ENCODE results near the gene MEGF6. TPM values are rescaled to one million over a fixed set of nuclear protein-coding genes. Genes with fewer than 3 reads are reported as not detected.

Gene MEGF6
- total RNA-seq, 1 donor from 2014 or later = 10.9 TPM

- CTCF ChIA-PET = no interaction called here
- intact Hi-C loops (cut with micrococcal nuclease) = no loop called here
Measured at GRCh38 chr1:3461934-3462275, 149.4 kb downstream of the MEGF6 start.

GRCh38 chr1:3461238-3461933 lies 149.9 kb downstream of the MEGF6 start:
- CTCF ChIA-PET = no interaction called here
- Mint-ChIP-seq H3K36me3 (ENCODE audit: low read depth) (no peaks in the 10 kb centered on the region), H3K27ac (no peak overlapping the region), H3K4me3 (no peak overlapping the region), H3K27me3 (peaks cover 2% of the 10 kb centered on the region), H3K9me3 (no peaks in the 10 kb centered on the region), H3K4me1 (peaks cover 3% of the 10 kb centered on the region)
- DNase-seq = no peak
- POLR2A ChIA-PET = no interaction called here
- TF ChIP-seq CTCF (IDR thresholded peaks at IDR 0.05) = no peak
- no peak for ATAC-seq (ENCODE audit: low read depth)
- intact Hi-C loops (cut with micrococcal nuclease) = no loop called here

More at GRCh38 chr1:3461934-3462275, 149.4 kb downstream of the MEGF6 start:
- Mint-ChIP-seq H3K4me3 (no peak overlapping the region), H3K27ac (no peak overlapping the region), H3K4me1 (peaks cover 3% of the 10 kb centered on the region), H3K27me3 (peaks cover 3% of the 10 kb centered on the region), H3K9me3 (no peaks in the 10 kb centered on the region), H3K36me3 (ENCODE audit: low read depth) (no peaks in the 10 kb centered on the region)
- ATAC-seq (ENCODE audit: low read depth) (no peak), DNase-seq (no peak)
- POLR2A ChIA-PET = no interaction called here
- TF ChIP-seq CTCF (IDR thresholded peaks at IDR 0.05) = no peak

GRCh38 chr1:3460672-3461131 lies 150.6 kb downstream of the MEGF6 start:
- Mint-ChIP-seq H3K4me3 (no peak overlapping the region), H3K36me3 (ENCODE audit: low read depth) (no peaks in the 10 kb centered on the region), H3K4me1 (peaks cover under 1% of the 10 kb centered on the region), H3K9me3 (no peaks in the 10 kb centered on the region), H3K27ac (no peak overlapping the region), H3K27me3 (peaks cover 1% of the 10 kb centered on the region)
- ATAC-seq (ENCODE audit: low read depth) (no peak), DNase-seq (no peak)
- POLR2A ChIA-PET = no interaction called here
- CTCF ChIA-PET = no interaction called here
- intact Hi-C loops (cut with micrococcal nuclease) = no loop called here
- no peak for TF ChIP-seq CTCF (IDR thresholded peaks at IDR 0.05)

- no peak for TF ChIP-seq CTCF (IDR thresholded peaks at IDR 0.05)
- ATAC-seq (ENCODE audit: low read depth) = no peak
- ChIA-PET CTCF (no interaction called here), POLR2A (no interaction called here)
- no peaks in the 10 kb centered on the region for H3K27me3 Mint-ChIP-seq
- H3K36me3 Mint-ChIP-seq (ENCODE audit: low read depth) = no peaks in the 10 kb centered on the region
- intact Hi-C loops (cut with micrococcal nuclease) = no loop called here
- DNase-seq = no peak
- H3K4me1 Mint-ChIP-seq = no peaks in the 10 kb centered on the region
- no peak overlapping the region for H3K27ac Mint-ChIP-seq
- no peaks in the 10 kb centered on the region for H3K9me3 Mint-ChIP-seq
- H3K4me3 Mint-ChIP-seq = no peak overlapping the region
Measured at GRCh38 chr1:3459940-3460671, 151.2 kb downstream of the MEGF6 start.

GRCh38 chr1:3459051-3459908 lies 152.0 kb downstream of the MEGF6 start:
- Mint-ChIP-seq H3K4me3 (no peak overlapping the region), H3K4me1 (no peaks in the 10 kb centered on the region), H3K27ac (no peak overlapping the region), H3K9me3 (no peaks in the 10 kb centered on the region), H3K27me3 (no peaks in the 10 kb centered on the region), H3K36me3 (ENCODE audit: low read depth) (no peaks in the 10 kb centered on the region)
- ATAC-seq (ENCODE audit: low read depth) = no peak
- intact Hi-C loops (cut with micrococcal nuclease) = no loop called here
- ChIA-PET CTCF (no interaction called here), POLR2A (no interaction called here)
- no peak for DNase-seq
- TF ChIP-seq CTCF (IDR thresholded peaks at IDR 0.05) = no peak

All from activated B cell treated with CpG ODN at 0.5 μM for 24 hours (primary cell).